Head of caudate nucleus (tissue), 42 donors: ENCODE data around the gene USP53.
A peak's percentile ranks its signal among the peaks of the same experiment; 100 is the strongest.
"Not testable (repeated sequence)": the region's sequence is repeated elsewhere in the genome, so short reads cannot be mapped to it uniquely, and the experiment has no call there.

ENCODE experiments used
- DNase-seq, 42 donors: peaks; one replicate each; pipeline versions ENCODE4 v3.0.0 to v3.0.0-alpha.2; 2020 to 2021; ENCODE audit warnings: mixed read lengths in 7 of 42
- intact Hi-C: fragments of 100-400 bp; cut with DNase I; formaldehyde crosslinking; loops from one replicate; pipeline ENCODE4 v1.15.0; 2022

USP53 gene

DNA sequence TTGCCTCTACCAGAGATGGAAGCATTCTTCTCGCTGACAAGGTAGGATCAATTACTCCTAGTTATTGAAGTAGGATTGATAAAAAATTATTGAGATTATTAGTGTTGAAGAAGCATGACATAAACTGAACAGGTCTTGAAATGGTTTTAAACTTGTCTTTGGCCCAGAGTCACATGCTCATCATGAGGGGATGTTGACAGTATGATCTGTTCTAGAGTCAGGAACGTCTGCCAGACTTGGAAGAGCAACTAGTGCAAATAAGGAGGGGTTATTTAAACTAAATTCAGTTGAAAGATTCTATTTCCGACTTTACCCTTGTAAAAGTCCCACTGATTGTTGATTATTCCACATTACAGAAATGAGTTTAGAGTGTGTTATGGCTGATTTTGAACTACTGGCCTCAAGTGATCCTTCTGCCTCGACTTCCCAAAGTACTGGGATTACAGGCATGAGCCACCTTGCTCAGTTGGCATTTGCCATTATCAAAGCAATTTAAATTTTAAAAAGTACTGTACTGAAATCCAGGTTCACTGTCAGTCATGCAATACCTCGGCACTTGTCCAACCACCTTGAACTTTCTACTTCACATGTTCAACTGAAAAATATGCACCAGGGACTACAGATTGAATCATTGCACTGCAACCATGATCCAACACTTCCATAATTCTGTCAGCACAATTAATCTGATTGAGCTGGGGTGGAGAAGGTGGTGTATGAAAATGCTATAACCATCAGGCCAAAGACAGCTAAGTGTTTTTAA lies 89.7 kb downstream of the USP53 start:
- DNase-seq: no peak
- intact Hi-C loops: no loop called here

GRCh38 chr4:119303587-119304305 lies 91.2 kb downstream of the USP53 start:
- intact Hi-C loops: no loop called here
- DNase-seq: no peak

GRCh38 chr4:119304431-119304830 lies 91.9 kb downstream of the USP53 start:
- DNase-seq: no peak
- intact Hi-C loops: no loop called here

GRCh38 chr4:119307606-119308005 lies 95.1 kb downstream of the USP53 start:
- intact Hi-C loops: no loop called here
- no peak for DNase-seq

GRCh38 chr4:119310826-119311225 lies 98.3 kb downstream of the USP53 start:
- intact Hi-C loops: no loop called here
- no peak for DNase-seq

DNA sequence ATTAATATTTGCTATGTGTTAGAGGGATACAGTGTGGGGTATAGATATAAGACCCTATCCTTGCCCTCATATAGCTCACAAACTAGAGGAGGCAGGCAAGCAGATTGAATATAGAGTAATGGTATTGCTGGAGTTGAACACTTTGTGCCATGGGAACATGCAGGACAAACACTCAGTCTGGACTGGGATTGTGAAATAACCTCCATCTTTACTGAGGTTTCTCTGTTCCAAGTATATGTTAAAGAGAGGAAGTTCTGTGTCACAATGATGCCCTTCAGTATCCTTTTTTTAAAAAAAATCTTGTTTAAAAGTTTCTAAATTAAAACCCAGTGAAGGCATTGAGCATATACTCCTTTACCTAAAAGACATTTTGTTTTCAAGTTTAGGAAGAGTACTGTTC lies 100.7 kb downstream of the USP53 start:
- intact Hi-C loops: no loop called here
- no peak for DNase-seq

DNA sequence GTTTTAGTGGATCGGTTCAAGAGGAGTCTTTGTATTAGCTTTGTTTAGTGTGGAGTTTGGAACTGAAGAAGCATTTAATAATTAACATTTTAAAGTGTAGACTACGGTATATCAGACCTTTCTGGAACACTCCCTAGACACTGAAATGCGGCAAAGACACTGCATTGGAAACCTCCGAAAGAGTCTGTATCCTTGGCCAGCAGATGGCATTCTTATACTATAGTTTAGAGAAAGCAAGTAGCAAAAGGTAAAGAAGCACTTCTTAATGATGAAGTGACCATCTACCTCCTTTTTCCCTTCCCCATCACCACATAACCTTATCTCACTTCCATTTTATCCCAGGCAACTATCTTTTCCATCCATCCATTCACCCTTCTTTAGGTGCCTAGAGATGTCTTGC lies 101.8 kb downstream of the USP53 start:
- intact Hi-C loops: no loop called here
- DNase-seq: peak in 20 of 42 donors; percentile 13 to 72 (median 34)

GRCh38 chr4:119315036-119315435 lies 102.5 kb downstream of the USP53 start:
- intact Hi-C loops: no loop called here

GRCh38 chr4:119317990-119318389 lies 105.5 kb downstream of the USP53 start:
- no peak for DNase-seq
- intact Hi-C loops: no loop called here

More at GRCh38 chr4:119315036-119315435, 102.5 kb downstream of the USP53 start:
- no peak for DNase-seq

DNA sequence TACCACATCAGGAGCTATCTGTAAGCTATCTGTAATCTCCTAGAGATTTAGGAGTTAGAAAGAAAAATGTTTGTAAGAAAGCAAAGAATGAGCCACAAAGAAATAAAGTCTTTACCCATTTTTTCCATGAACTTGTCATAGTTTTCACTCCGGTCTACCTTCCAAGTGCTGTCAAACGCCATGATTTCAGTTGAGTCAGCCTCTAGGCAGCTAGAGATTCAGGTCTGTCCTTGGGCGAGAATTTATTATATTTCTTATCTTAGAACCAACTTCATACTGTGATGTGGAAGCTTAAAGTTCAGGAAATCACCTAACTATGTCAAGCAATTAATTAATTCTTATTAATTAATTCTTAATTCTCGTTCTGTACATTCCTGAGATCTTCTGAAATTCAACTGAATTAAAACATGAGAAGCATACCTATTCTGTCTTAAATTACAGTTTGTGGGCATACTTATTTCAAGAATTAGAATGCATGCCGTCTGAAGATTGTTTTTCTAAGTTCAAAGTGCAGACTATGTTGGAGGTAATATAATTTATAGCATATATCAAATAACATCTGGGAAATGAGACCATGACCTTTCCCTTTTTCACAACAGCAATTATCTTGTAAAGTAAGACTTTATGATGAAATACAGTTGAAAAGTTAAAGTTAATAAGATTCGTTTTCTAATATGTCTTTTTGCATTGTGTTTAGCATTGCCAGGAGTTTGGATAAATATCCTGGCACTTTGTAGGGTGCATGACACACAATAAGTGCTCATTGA lies 109.6 kb downstream of the USP53 start, which contains the start of gene FABP2:
Gene FABP2, minus strand, starts transcription at position 218 of the 767 bp plus-strand sequence. Its CDS starts 36 bp downstream, at position 182.
- DNase-seq: no peak
- intact Hi-C loops: no loop called here

DNA sequence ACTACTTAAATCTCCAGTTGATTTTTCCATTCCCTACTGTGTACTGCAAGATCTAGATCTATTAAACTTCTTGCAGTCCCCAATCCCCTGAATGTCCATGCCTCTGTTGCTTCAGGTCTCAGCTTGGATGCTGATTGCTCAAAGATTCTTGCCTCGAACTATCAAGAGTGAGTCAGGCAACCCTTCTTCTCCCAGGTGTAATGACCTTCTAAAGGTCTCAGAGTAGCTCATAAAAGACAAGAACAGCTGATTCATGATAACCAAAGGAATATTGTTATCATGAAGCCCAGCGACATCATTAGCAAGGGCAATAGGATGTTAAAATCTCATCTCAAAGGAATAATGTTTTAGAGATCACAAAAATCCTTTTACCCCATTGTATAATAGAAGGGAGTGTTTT lies 116.2 kb downstream of the USP53 start:
- intact Hi-C loops: no loop called here

GRCh38 chr4:119329835-119330620 lies 117.5 kb downstream of the USP53 start:
- DNase-seq: no peak
- intact Hi-C loops: no loop called here

More for the DNA sequence above, 116.2 kb downstream of the USP53 start:
- DNase-seq: no peak

GRCh38 chr4:119336332-119336979 lies 123.9 kb downstream of the USP53 start:
- intact Hi-C loops, DNase-seq: not testable (repeated sequence)

DNA sequence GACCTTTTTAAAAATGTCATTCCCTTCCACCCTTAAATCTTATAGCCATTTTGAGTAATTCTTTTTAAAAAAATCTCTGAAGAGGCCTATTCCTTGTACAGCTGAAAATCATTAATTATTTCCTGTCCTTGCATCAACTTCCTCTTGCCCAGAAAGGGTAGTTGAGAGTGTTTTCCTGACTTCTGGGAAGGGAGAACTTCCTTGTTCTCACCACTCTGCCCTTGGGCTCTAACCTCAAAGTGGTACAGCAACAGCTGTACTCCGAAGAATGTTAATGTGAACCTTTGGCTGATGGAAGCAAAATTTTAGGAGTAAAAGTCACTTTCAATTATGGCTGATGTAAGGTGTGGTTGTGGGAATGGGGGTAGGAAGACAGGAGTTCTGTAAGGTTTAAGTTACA lies 124.5 kb downstream of the USP53 start:
- intact Hi-C loops: no loop called here
- peak in 1 of 42 donors; percentile 2 for DNase-seq

DNA sequence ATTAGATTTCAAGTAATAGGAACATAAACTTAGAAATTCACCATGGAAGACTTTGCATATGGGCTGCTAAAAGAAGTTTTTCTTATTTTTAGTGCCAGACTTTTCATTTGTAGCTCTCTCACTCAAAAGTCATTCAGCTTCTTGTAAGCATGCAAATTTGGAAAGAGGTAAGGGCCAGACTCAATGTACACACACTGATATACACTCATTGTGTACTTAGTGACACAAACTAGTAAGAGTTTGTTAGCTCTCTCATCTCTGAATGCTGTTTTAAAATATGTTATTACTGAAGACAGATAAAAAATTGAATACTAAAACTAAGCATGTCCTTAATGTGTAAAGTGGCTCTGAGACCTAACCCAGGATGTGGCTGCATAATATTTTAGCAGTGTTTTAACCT lies 127.4 kb downstream of the USP53 start:
- intact Hi-C loops, DNase-seq: not testable (repeated sequence)

GRCh38 chr4:119343293-119343692 lies 130.8 kb downstream of the USP53 start:
- intact Hi-C loops, DNase-seq: not testable (repeated sequence)
